Ovary (tissue), 3 donors: ENCODE data around the gene OLFML3.

ENCODE experiments used
- EP300 ChIP-seq: sonication (generic); formaldehyde crosslinking; IDR thresholded peaks from one replicate; pipeline ENCODE4 v1.6.1; 2017; ENCODE audit warnings: antibody characterized with exemption
- POLR2A ChIP-seq: fragments of 450-650 bp; IDR thresholded peaks from one replicate; pipeline ENCODE4 v1.6.1; 2017; ENCODE audit warnings: antibody characterized with exemption, mild to moderate bottlenecking, moderate library complexity
- TF ChIP-seq, protein P1 (sequence below), 3 donors: fragments of 450-650 bp in 2 of 3; fragments of 200-600 bp in 1 of 3; IDR thresholded peaks; one replicate each; pipeline versions ENCODE4 v1.5.1 to v1.8.0; 2016 to 2022; ENCODE audit warnings: antibody characterized with exemption in 3 of 3, mild to moderate bottlenecking in 1 of 3
- donor health status: DM: no; HTN: no; CAD: no.

DNA sequence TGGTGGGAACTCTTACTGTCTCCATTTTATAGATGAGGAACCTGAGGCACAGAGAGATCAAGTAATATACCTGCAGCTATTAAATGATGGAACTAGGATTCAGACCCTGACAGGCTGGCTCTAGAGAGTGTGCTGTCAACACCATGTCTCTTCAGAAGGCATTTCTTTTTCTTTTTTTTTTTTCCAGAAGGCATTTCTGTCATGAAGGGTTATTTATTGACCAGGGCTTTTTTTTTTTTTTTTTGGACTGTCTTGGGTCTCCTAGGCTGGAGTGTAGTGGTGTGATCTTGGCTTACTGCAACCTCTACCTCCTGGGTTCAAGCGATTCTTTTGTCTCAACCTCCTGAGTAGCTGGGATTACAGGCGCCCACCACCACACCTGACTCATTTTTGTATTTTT is 27.6 kb upstream of the OLFML3 start:
- TF ChIP-seq, protein P1, sequence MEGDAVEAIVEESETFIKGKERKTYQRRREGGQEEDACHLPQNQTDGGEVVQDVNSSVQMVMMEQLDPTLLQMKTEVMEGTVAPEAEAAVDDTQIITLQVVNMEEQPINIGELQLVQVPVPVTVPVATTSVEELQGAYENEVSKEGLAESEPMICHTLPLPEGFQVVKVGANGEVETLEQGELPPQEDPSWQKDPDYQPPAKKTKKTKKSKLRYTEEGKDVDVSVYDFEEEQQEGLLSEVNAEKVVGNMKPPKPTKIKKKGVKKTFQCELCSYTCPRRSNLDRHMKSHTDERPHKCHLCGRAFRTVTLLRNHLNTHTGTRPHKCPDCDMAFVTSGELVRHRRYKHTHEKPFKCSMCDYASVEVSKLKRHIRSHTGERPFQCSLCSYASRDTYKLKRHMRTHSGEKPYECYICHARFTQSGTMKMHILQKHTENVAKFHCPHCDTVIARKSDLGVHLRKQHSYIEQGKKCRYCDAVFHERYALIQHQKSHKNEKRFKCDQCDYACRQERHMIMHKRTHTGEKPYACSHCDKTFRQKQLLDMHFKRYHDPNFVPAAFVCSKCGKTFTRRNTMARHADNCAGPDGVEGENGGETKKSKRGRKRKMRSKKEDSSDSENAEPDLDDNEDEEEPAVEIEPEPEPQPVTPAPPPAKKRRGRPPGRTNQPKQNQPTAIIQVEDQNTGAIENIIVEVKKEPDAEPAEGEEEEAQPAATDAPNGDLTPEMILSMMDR (IDR thresholded peaks at IDR 0.05), result no peak
- TF ChIP-seq POLR2A (no peak), EP300 (no peak)
